GM19467 (cell line): Measurements from ENCODE around the gene MGA.
A peak's percentile ranks its signal among the peaks of the same experiment; 100 is the strongest.

ENCODE experiments used
- ATAC-seq: cut with Tn5 transposase; IDR thresholded peaks from one replicate; pipeline ENCODE4 v1.9.1; 2021; ENCODE audit warnings: mild to moderate bottlenecking, moderate library complexity; ENCODE audit not compliant: unreplicated experiment

MGA gene

GRCh38 chr15:41656188-41656587 lies 4.0 kb upstream of the MGA start:
- no peak for ATAC-seq

GRCh38 chr15:41658689-41659088 lies 1.5 kb upstream of the MGA start:
- ATAC-seq: no peak

- no peak for ATAC-seq
Observed at GRCh38 chr15:41659190-41659589, 1.0 kb upstream of the MGA start.

GRCh38 chr15:41659855-41660234 lies 360 bp upstream of the MGA start:
- no peak for ATAC-seq

- ATAC-seq: no peak
Observed at GRCh38 chr15:41661078-41661517, 893 bp downstream of the MGA start.

- no peak for ATAC-seq
Observed at GRCh38 chr15:41661518-41662225, 1.5 kb downstream of the MGA start.

GRCh38 chr15:41666353-41666920 lies 6.2 kb downstream of the MGA start:
- no peak for ATAC-seq

- no peak for ATAC-seq
Observed at GRCh38 chr15:41669701-41670100, 9.5 kb downstream of the MGA start.

- no peak for ATAC-seq
Observed at GRCh38 chr15:41671656-41672648, 11.7 kb downstream of the MGA start.

- no peak for ATAC-seq
Observed at GRCh38 chr15:41675337-41675736, 15.1 kb downstream of the MGA start.

GRCh38 chr15:41678742-41679141 lies 18.5 kb downstream of the MGA start:
- no peak for ATAC-seq

GRCh38 chr15:41683955-41684354 lies 23.8 kb downstream of the MGA start:
- no peak for ATAC-seq

- no peak for ATAC-seq
Observed at GRCh38 chr15:41688671-41689070, 28.5 kb downstream of the MGA start.

- ATAC-seq: no peak
Observed at GRCh38 chr15:41689083-41689482, 28.9 kb downstream of the MGA start.

- no peak for ATAC-seq
Observed at GRCh38 chr15:41689834-41690233, 29.6 kb downstream of the MGA start.

- ATAC-seq: no peak
Observed at GRCh38 chr15:41690636-41691035, 30.4 kb downstream of the MGA start.

GRCh38 chr15:41691471-41691870 lies 31.3 kb downstream of the MGA start:
- ATAC-seq: no peak

- no peak for ATAC-seq
Observed at GRCh38 chr15:41692049-41692448, 31.8 kb downstream of the MGA start.

GRCh38 chr15:41693757-41694156 lies 33.6 kb downstream of the MGA start:
- no peak for ATAC-seq

GRCh38 chr15:41695750-41696436 lies 35.7 kb downstream of the MGA start:
- peak; percentile 77 for ATAC-seq

- no peak for ATAC-seq
Observed at GRCh38 chr15:41698779-41699178, 38.6 kb downstream of the MGA start.
